Endothelial cell of hepatic sinusoid (primary cell): ENCODE data around the gene TUBA4A.

Experiments used
- in situ Hi-C: cut with HindIII; loops from 2 replicates; pipeline ENCODE4 v1.10.0; 2017; ENCODE audit warnings: low sequenced_read_pairs

Gene TUBA4A

GRCh38 chr2:219245899-219246230, 7.9 kb downstream of the TUBA4A start:
- in situ Hi-C loops = loop anchor here (5.0 kb wide), 1 partner anchor 51 kb away; no protein-coding TSS in a partner anchor

GRCh38 chr2:219245148-219245898, 8.4 kb downstream of the TUBA4A start, which contains the start of the genes GLB1L and STK16:
TSS of gene GLB1L (minus strand) at chr2:219245444. CDS start at chr2:219243573, 1,871 bp downstream.
TSS of gene STK16 (plus strand) at chr2:219245479. CDS start at chr2:219246000, 521 bp downstream.
- in situ Hi-C loops = loop anchor here (5.0 kb wide), 1 partner anchor 52 kb away; no protein-coding TSS in a partner anchor

DNA sequence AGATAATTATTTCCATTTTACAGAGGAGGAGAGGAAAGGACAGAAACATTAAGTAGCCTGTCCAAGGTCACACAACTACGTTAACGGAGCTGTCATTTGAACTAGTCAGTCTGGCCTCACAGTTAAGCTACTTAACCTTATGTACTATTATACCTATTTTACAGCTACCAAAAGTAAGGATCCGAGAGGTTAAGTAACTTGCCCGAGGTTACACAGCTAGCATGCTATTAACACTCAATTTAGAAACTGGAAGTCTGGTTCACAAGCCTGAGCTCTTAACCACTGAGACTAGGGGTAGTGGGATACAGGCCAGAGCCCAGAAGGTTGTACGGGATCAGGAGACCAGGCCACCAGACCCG, 8.9 kb downstream of the TUBA4A start:
- in situ Hi-C loops = loop anchor here (5.0 kb wide), 2 partner anchors 53 to 62 kb away; no protein-coding TSS in a partner anchor

GRCh38 chr2:219243291-219243761, 10.4 kb downstream of the TUBA4A start:
- in situ Hi-C loops = loop anchor here (5.0 kb wide), 1 partner anchor 61 kb away; no protein-coding TSS in a partner anchor

GRCh38 chr2:219234331-219234730, 19.4 kb downstream of the TUBA4A start:
- in situ Hi-C loops = no loop called here

GRCh38 chr2:219230059-219230540, 23.6 kb downstream of the TUBA4A start:
- in situ Hi-C loops = no loop called here

DNA sequence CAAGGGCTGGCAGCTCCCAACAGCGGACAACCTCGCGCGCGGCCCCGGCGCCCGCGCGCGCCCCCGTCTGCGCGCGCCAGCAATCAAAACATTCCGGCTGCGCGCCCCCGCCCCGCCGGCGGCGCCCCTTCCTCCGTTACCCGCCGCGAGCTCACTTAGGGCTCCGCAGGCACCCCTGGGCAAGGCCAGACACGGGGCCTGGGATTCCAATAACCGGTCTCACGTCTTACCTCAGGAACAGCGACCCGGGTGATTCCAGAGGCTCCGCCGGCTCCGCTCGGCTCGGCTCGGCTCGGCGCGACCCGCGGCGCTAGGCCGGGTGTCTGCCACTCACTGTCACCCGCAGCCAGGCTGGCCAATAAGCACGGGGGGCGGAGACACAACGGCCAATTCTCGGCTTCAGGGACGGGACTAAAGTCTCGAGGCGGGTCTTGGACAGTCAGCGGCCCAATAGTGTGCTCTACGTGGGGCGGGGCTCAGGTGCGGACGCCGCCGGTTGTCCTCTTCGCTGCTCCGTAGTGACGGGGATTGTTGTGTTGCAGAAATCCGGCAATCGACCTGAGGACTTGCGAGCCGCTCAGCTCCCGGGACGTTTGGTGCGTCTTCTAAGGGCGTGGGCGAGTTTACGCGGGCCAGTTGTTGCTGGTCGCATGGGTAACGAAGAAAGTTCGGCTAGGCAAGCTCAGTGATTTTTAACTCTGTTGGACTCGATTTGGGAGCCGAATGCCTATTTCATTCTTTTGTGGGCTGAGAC, 24.2 kb downstream of the TUBA4A start, which contains the start of the genes ANKZF1 and ATG9A:
TSS of gene ANKZF1 (plus strand) at position 502 of the 754 bp plus-strand sequence. CDS start 452 bp downstream, outside the sequence.
TSS of gene ATG9A (minus strand) at position 332 of the 754 bp plus-strand sequence. CDS start 1,612 bp downstream, outside the sequence.
- in situ Hi-C loops = no loop called here

DNA sequence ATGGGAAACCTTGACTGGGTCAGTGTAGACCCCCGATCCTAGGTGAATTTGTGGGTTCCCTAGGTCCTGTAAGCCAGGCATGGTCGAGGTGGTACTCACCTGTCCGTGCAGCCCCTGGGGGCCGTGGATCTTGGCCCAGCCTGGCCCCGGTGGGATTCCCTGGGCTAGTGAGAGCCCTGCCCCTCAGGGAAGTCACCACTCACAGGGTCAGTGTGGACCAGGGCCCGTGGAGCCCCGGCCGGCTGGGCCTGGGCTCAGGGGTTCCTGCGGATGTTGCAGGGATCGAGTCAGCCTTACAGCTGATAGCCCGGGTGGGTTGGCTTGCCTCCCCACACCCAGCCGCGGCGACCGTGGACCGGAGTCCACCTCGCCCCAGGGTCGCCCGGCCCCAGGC, 24.8 kb downstream of the TUBA4A start:
- in situ Hi-C loops = no loop called here

DNA sequence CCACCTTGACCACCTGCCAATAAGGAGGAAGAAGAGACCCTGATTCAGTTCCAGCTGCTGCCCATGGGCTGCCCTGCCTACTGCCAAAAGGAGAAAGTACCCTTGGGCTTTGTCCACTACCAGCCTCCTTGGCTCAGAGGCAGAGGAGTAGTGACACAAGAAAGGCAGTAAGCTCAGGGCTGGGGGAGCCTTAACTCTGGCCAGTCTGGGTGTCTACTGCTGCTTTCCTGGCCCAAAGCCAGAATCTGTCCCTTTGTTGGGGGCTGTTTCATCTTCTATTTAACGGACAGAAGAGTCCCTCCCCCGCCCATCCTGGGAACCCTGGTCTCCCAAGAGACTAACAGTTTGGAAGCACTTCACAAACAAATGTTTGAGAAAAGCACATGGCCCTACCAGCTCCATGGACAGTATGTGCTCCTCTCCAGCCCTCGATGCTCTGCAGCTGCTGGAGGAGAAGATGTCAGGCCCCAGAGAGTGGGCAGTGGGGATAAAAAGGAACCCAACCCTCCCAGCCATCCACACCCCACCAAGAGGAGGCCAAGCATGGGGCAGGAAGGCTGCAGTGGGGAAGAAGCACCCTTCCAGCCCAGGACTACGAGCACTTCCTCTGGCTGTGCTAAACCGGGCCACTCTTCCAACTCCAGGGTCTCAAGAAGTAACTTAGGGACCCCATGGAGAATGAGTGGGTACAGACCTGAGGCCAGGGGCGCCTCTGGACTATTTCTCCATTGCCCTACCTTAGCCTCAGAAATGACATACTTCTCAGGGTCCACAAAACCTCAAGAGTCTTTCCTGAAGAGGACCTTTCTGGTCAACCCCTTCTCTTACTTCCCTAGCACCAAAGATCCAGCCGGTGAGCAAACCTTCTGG, 25.4 kb downstream of the TUBA4A start:
- in situ Hi-C loops = no loop called here

DNA sequence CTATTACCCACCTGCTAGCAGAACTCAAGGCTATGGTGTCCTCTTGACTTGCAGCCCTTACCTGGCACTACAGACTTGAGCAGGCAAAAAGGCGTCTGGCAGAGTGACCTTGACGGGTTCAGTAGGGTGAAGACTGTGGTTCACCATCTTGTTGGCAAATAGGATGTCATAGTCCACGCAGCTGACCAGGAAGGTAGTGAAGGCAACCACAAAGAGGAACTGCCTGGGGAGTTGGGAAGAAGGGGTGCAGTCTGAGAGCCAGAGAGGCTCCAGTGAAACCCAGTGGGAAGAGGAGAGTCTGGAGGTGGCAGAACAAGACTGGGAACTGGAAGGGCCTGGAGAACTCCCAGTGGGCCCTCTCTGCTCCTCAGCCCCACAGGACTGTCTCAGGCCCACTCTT, 28.4 kb downstream of the TUBA4A start:
- in situ Hi-C loops = no loop called here

DNA sequence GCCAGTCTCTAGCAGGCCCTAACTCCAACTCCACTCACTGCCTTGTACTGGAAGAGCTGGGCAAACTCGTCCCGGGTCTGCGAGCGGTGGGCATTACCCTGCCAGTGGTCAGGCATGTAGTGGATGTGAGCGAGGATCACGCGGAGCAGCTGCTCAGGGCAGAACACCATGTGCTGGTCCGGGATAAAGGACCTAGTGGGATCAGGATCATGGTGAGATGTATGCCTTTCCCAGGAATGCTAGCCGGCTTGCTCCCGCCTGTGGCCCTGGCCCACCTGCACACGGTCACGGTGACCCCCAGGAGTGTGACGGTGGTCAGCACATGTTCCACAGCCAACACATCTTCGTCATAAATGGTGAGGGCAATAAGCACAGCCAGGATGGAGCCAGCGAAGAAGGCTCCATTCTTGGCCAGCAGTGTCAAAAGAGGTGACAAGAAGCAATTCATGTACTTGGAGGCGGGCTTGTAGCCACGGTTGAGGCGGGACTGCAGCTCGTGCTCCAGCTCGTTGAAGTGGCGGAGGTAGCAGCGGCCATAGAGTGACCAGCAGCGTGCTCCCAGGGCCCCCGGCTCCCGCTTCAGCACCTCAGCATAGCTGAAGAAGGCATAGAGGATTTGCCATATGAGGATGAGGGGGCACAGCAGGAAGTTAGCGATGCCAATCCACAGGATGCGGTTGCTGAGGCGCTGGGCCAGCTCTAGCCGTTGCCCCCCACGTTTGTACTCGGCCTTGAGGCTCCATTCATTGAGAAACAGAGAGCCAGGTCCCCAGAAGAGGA, 29.7 kb downstream of the TUBA4A start:
- in situ Hi-C loops = no loop called here

DNA sequence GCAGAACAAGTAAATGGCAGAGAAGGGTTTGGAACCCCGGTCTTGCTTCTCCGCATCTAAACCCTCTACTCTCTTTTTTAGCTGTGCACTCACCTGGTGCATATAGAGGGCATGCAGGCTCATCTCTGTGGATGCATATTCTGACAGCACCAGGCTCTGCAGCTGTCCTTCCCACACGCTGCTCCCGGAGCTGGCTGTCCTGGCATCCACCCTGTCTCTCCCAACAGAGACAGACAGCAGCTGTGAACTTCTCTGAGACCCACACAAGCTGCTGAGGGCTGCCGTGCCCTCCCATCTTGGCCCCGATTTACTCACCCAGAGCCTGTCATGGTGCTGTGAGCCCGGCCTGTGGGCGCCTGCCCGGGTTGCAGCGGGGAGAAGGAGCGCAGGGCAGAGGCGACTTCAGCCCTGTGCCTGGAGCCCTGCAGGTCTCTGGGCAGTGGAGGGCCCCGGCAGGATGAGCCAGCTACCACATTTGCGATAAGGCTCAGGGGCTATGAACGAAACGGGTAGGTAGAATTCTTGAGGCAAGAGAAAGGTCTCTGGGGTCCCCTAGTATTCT, 31.7 kb downstream of the TUBA4A start:
- in situ Hi-C loops = no loop called here

DNA sequence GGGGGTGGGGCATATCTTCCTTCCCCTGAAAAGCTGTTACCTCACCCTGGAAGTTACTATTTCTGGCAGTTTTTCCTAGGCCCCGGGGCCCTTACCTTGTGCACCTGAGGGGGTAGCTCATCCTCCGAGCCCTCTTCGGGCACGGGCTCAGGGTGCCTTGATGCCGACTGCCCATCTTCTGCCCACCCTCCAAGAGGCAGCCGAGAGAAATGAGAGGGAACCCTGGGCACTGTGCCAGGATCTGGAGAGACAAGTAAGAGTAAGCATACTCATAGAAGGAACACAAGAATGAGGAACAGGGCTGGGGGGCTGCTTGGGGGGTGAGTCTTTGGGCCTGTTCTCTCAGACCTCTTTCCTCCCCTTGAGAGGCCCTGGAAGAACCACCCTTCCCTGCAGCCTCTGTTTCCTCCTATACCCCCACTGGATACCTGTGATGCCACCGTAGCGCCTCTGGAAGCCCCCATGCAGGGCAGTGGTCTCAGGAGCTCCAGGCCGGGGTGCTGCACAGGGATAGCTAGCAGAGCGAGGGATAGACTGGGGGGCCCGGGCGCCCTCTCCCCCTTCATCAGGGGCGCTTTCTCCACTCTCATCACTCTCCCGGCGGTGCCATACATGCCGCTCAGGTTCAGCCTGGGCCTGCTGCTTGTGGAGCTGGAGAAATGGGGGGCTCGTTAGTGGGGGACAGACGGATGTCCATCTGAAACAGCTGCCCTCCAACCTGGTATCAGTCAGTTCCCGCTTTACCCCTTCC, 32.9 kb downstream of the TUBA4A start:
- in situ Hi-C loops = no loop called here

GRCh38 chr2:219219784-219220532, 33.8 kb downstream of the TUBA4A start:
- in situ Hi-C loops = no loop called here

- in situ Hi-C loops = no loop called here
Observed at GRCh38 chr2:219218732-219219701, 34.7 kb downstream of the TUBA4A start, which contains the start of gene ABCB6. TSS of gene ABCB6 (minus strand) at chr2:219218958. CDS start at chr2:219218673, 285 bp downstream.

GRCh38 chr2:219218217-219218731, 35.4 kb downstream of the TUBA4A start:
- in situ Hi-C loops = no loop called here
